ENCODE data around the gene ST6GALNAC6. TPM values are rescaled to one million over a fixed set of nuclear protein-coding genes. Genes with fewer than 3 reads are reported as not detected.
"Not testable (repeated sequence)": the region's sequence is repeated elsewhere in the genome, so short reads cannot be mapped to it uniquely, and the experiment has no call there.

The ST6GALNAC6 gene
- total and polyA plus RNA-seq, 12 donors = 32.8 to 52.0 (median 42.5) TPM

DNA sequence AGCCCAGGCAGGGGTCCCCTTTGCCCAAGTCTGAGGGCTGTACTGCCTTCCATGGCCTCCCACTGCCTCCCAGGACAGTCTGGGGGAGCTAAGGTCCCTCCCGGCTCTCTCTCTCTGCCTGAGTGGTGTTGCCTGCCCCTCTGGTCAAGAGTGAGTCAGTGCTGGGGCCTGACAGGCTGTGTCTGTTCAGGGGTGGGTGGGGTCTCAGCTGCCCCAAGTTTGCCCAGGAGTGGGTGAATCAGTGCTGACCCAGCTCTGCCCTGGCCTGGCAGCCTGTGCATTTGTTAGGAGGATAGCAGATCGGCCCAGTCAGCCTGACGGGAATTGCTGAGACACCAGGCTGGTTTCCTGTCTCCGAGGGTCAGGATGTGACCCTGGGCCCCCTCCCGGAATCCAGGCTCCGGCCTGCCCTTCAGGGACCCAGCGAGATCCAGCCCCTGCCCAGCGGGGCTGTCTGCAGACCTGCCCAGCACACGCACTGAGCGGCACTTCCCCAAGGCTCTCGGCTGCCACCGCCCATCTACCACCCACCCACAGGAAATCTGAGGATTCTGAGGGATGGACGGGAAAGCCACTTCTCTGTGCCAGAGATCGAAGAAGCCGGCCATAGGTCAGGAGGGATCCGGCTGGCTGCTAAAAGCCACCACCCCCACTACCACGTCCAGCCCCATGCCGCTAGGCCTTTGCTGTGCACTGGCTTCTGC is 60.9 kb downstream of the ST6GALNAC6 start:
- TF ChIP-seq, protein P1, sequence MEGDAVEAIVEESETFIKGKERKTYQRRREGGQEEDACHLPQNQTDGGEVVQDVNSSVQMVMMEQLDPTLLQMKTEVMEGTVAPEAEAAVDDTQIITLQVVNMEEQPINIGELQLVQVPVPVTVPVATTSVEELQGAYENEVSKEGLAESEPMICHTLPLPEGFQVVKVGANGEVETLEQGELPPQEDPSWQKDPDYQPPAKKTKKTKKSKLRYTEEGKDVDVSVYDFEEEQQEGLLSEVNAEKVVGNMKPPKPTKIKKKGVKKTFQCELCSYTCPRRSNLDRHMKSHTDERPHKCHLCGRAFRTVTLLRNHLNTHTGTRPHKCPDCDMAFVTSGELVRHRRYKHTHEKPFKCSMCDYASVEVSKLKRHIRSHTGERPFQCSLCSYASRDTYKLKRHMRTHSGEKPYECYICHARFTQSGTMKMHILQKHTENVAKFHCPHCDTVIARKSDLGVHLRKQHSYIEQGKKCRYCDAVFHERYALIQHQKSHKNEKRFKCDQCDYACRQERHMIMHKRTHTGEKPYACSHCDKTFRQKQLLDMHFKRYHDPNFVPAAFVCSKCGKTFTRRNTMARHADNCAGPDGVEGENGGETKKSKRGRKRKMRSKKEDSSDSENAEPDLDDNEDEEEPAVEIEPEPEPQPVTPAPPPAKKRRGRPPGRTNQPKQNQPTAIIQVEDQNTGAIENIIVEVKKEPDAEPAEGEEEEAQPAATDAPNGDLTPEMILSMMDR (IDR thresholded peaks at IDR 0.05) = no peak
- H3K4me1 ChIP-seq = peaks cover 38 to 100% (median 85%) of the 10 kb centered on the region in 9 donors
- DNase-seq (peak; percentile 74 to 75), ATAC-seq (peak; percentile 59 to 90 (median 75))
- peaks cover 0 to 92% (median 20%) of the 10 kb centered on the region in 9 donors for H3K36me3 ChIP-seq
- no peaks in the 10 kb centered on the region for H3K9me3 ChIP-seq
- no peaks in the 10 kb centered on the region for H3K27me3 ChIP-seq
- WGBS, 2 donors = 43 to 51% methylated on average over 18 of the region's 18 CpGs
- intact Hi-C loops (cut with DNase I) = no loop called here
- H3K27ac ChIP-seq = peak overlapping the region; percentile 72 to 99 (median 88)
- H3K4me3 ChIP-seq = peak overlapping the region in 8 of 10 donors; percentile 2 to 32 (median 20)

DNA sequence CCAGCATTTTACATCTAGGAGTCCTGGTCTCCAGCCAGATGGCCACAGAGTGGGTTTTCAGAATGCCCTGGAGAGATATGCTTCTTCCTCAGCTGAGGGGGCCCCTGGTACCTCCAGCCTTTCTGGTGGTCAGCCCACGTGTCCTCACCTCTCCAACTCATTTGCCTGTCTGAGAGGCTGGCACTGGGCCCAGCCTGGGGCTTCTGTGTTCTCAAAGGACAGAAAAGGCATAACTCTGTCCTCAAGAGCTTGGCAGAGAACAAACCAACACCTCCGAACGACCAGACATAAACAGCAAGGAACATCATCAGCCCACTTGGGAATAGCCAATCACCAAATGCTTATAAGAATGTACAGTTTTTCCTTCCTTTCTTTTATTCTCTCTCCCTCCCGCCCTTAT is 62.1 kb downstream of the ST6GALNAC6 start:
- Histone ChIP-seq H3K9me3 (no peaks in the 10 kb centered on the region), H3K27ac (peak overlapping the region in 9 of 10 donors; percentile 77 to 99 (median 89)), H3K27me3 (no peaks in the 10 kb centered on the region), H3K4me3 (no peak overlapping the region), H3K4me1 (peaks cover 41 to 100% (median 97%) of the 10 kb centered on the region in 9 donors), H3K36me3 (peaks cover 0 to 90% (median 10%) of the 10 kb centered on the region in 9 donors)
- ATAC-seq (no peak), DNase-seq (no peak)
- 39% methylated on average over 4 of the region's 4 CpGs for WGBS, 2 donors
- TF ChIP-seq, protein P1 (IDR thresholded peaks at IDR 0.05) = no peak
- intact Hi-C loops (cut with DNase I) = no loop called here

DNA sequence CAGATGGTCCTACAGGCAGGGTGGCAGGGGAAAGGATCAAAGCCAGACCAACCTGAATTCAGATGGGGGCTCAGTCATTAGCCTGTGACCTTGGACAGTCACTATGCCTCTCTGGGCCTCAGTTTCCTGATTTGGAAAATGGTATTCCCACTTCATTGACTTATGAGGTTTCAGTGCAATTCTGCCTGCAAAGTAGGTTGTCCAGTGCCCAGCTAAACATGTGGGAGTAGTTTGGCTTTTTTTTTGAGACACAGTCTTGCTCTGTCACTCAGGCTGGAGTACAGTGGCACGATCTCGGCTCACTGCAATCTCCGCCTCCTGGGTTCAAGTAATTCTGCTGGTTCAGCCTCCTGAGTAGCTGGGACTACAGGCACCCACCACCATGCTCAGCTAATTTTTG is 62.8 kb downstream of the ST6GALNAC6 start:
- H3K36me3 ChIP-seq = peaks cover 0 to 86% (median 5%) of the 10 kb centered on the region in 9 donors
- intact Hi-C loops (cut with DNase I); H3K9me3 ChIP-seq; ATAC-seq; H3K27me3 ChIP-seq; DNase-seq: not testable (repeated sequence)
- H3K4me1 ChIP-seq = peaks cover 38 to 100% (median 98%) of the 10 kb centered on the region in 9 donors
- WGBS, 2 donors = 62 to 67% methylated on average over 3 of the region's 3 CpGs
- peak overlapping the region; percentile 61 to 99 (median 88) for H3K27ac ChIP-seq
- H3K4me3 ChIP-seq = peak overlapping the region in 3 of 10 donors; percentile 7 to 16 (median 15)

DNA sequence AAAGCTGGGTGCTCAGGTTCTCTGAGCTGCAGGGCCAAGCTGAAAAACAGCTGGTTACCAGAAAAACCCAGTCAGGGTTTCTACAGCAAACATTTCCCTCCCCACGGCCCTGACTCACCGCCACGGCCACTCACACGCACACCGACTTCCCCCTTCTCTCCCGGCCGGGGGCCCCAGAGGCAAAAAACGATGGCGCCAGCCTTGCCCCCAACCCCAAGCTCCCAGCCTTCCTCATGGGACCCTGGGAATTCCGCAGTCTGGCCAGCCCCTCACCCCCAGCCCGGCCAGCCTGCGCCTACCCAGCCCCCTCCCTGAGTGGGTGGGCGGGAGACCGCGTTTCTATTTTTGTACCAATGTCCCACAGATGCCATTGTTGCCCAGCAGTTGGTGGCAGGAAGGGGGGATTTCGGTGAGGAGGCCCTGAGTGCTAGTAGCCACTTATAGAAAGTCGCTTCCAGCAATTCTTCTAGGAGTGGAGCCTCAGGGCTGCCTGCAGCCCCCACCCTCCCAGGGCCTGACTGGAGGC is 63.3 kb downstream of the ST6GALNAC6 start:
- WGBS, 2 donors = 22 to 30% methylated on average over 17 of the region's 17 CpGs
- ATAC-seq (peak in 7 of 8 donors; percentile 6 to 43 (median 26)), DNase-seq (peak; percentile 55 to 61)

More for the DNA sequence above, 63.3 kb downstream of the ST6GALNAC6 start:
- Histone ChIP-seq H3K36me3 (peaks cover 0 to 82% (median under 1%) of the 10 kb centered on the region in 9 donors), H3K4me1 (peaks cover 38 to 100% (median 98%) of the 10 kb centered on the region in 9 donors), H3K4me3 (peak overlapping the region in 6 of 10 donors; percentile 7 to 24 (median 16)), H3K27me3 (no peaks in the 10 kb centered on the region), H3K9me3 (no peaks in the 10 kb centered on the region), H3K27ac (peak overlapping the region; percentile 61 to 99 (median 88))
- intact Hi-C loops (cut with DNase I) = no loop called here
- TF ChIP-seq, protein P1 (IDR thresholded peaks at IDR 0.05) = no peak

Small RNA genes within 50 kb of the gene (microRNA-seq; reads per million reads assigned to microRNA genes)
- 0 to 0.60 reads per million in 2 donors for gene MIR4672

Other genes starting within 250 kb of the ST6GALNAC6 start
- under 1 TPM in 2 of 10 donors, not detected in 8; 0.10 to 0.13 TPM for gene CFAP157, start 192.6 kb downstream of the ST6GALNAC6 start, total RNA-seq
- gene CFAP157, start 192.6 kb downstream of the ST6GALNAC6 start, polyA plus RNA-seq = under 1 TPM; 0.15 to 0.19 TPM
- gene PTRH1, start 183.9 kb downstream of the ST6GALNAC6 start, total RNA-seq = 10 to 100 TPM in 8 of 10 donors, 1 to 10 TPM in 2; 8.1 to 14.1 (median 11.5) TPM
- gene PTRH1, start 183.9 kb downstream of the ST6GALNAC6 start, polyA plus RNA-seq = 10 to 100 TPM; 10.8 to 47.0 TPM
- under 1 TPM in 9 of 10 donors, not detected in 1; 0.04 to 0.61 (median 0.32) TPM for gene TTC16, start 183.5 kb downstream of the ST6GALNAC6 start, total RNA-seq
- 1 to 10 TPM in 1 of 2 donors, under 1 TPM in 1; 0.04 to 1.4 TPM for gene TTC16, start 183.5 kb downstream of the ST6GALNAC6 start, polyA plus RNA-seq
- gene TOR2A, start 164.3 kb downstream of the ST6GALNAC6 start, total RNA-seq = 1 to 10 TPM; 1.5 to 6.3 (median 2.2) TPM
- 1 to 10 TPM; 6.9 to 7.6 TPM for gene TOR2A, start 164.3 kb downstream of the ST6GALNAC6 start, polyA plus RNA-seq
- gene SH2D3C, start 120.9 kb downstream of the ST6GALNAC6 start, total RNA-seq = 10 to 100 TPM; 10.9 to 26.0 (median 17.7) TPM
- gene SH2D3C, start 120.9 kb downstream of the ST6GALNAC6 start, polyA plus RNA-seq = 10 to 100 TPM; 30.1 to 36.7 TPM
- gene CDK9, start 113.6 kb downstream of the ST6GALNAC6 start, total RNA-seq = 10 to 100 TPM; 30.9 to 59.0 (median 44.1) TPM
- 10 to 100 TPM; 32.5 to 47.7 TPM for gene CDK9, start 113.6 kb downstream of the ST6GALNAC6 start, polyA plus RNA-seq
- gene FPGS, start 96.7 kb downstream of the ST6GALNAC6 start, total RNA-seq = 10 to 100 TPM; 40.2 to 58.5 (median 46.5) TPM
- gene FPGS, start 96.7 kb downstream of the ST6GALNAC6 start, polyA plus RNA-seq = 10 to 100 TPM; 40.7 to 45.5 TPM
- gene ENG, start 44.9 kb downstream of the ST6GALNAC6 start, total RNA-seq = 100 to 1,000 TPM in 8 of 10 donors, 10 to 100 TPM in 2; 76.8 to 263 (median 137) TPM
- 100 to 1,000 TPM; 199 to 310 TPM for gene ENG, start 44.9 kb downstream of the ST6GALNAC6 start, polyA plus RNA-seq
- 100 to 1,000 TPM; 553 to 918 (median 731) TPM for gene AK1, start 21.9 kb downstream of the ST6GALNAC6 start, total RNA-seq
- gene AK1, start 21.9 kb downstream of the ST6GALNAC6 start, polyA plus RNA-seq = 1,000 to 10,000 TPM in 1 of 2 donors, 100 to 1,000 TPM in 1; 500 to 1,050 TPM
- 10 to 100 TPM; 23.2 to 52.9 (median 33.9) TPM for gene ST6GALNAC4, start 17.4 kb upstream of the ST6GALNAC6 start, total RNA-seq
- 10 to 100 TPM; 10.8 to 48.6 TPM for gene ST6GALNAC4, start 17.4 kb upstream of the ST6GALNAC6 start, polyA plus RNA-seq
- gene PIP5KL1, start 31.2 kb upstream of the ST6GALNAC6 start, total RNA-seq = under 1 TPM in 7 of 10 donors, not detected in 3; 0.25 to 0.59 (median 0.47) TPM
- gene PIP5KL1, start 31.2 kb upstream of the ST6GALNAC6 start, polyA plus RNA-seq = under 1 TPM in 1 of 2 donors, not detected in 1; 0.28 TPM
- 10 to 100 TPM in 8 of 10 donors, 1 to 10 TPM in 2; 7.2 to 15.4 (median 12.3) TPM for gene DPM2, start 38.3 kb upstream of the ST6GALNAC6 start, total RNA-seq
- 10 to 100 TPM; 16.7 to 31.1 TPM for gene DPM2, start 38.3 kb upstream of the ST6GALNAC6 start, polyA plus RNA-seq
- gene EEIG1, start 81.4 kb upstream of the ST6GALNAC6 start, total RNA-seq = 10 to 100 TPM; 11.1 to 33.5 (median 25.1) TPM
- 10 to 100 TPM in 1 of 2 donors, 1 to 10 TPM in 1; 6.7 to 13.0 TPM for gene EEIG1, start 81.4 kb upstream of the ST6GALNAC6 start, polyA plus RNA-seq
- 1 to 10 TPM; 3.2 to 7.0 (median 5.5) TPM for gene NAIF1, start 167.7 kb upstream of the ST6GALNAC6 start, total RNA-seq
- 1 to 10 TPM; 4.4 to 7.2 TPM for gene NAIF1, start 167.7 kb upstream of the ST6GALNAC6 start, polyA plus RNA-seq
- 10 to 100 TPM in 3 of 10 donors, 1 to 10 TPM in 7; 3.6 to 20.7 (median 7.5) TPM for gene SLC25A25, start 168.6 kb upstream of the ST6GALNAC6 start, total RNA-seq
- 1 to 10 TPM; 2.3 to 4.8 TPM for gene SLC25A25, start 168.6 kb upstream of the ST6GALNAC6 start, polyA plus RNA-seq
- 100 to 1,000 TPM; 117 to 166 (median 148) TPM for gene PTGES2, start 228.1 kb upstream of the ST6GALNAC6 start, total RNA-seq
- 100 to 1,000 TPM; 132 to 147 TPM for gene PTGES2, start 228.1 kb upstream of the ST6GALNAC6 start, polyA plus RNA-seq
- 1 to 10 TPM in 1 of 10 donors, under 1 TPM in 4, not detected in 5; 0.34 to 2.7 (median 0.45) TPM for gene LCN2, start 249.8 kb upstream of the ST6GALNAC6 start, total RNA-seq
- 1 to 10 TPM in 1 of 2 donors, under 1 TPM in 1; 0.62 to 1.5 TPM for gene LCN2, start 249.8 kb upstream of the ST6GALNAC6 start, polyA plus RNA-seq